ENCODE measurements around the gene KRT13.

- TF ChIP-seq CTCF (IDR thresholded peaks at IDR 0.05; ENCODE audit: insufficient read depth, low read length): no peak
- TF ChIP-seq POLR2AphosphoS5 (IDR thresholded peaks at IDR 0.05; ENCODE audit: low read depth): no peak
- no peak for TF ChIP-seq REST (IDR thresholded peaks at IDR 0.05; ENCODE audit: insufficient replicate concordance, low read depth)
- TF ChIP-seq GABPA (IDR thresholded peaks at IDR 0.05; ENCODE audit: low read depth): no peak
- TF ChIP-seq SPI1 (IDR thresholded peaks at IDR 0.05; ENCODE audit: borderline replicate concordance, low read depth): no peak
Measured at GRCh38 chr17:41494524-41494923, 10.9 kb downstream of the KRT13 start.
